ENCODE results near the gene NATD1. TPM values are rescaled to one million over a fixed set of nuclear protein-coding genes. Genes with fewer than 3 reads are reported as not detected.

NATD1 gene
- total and polyA plus RNA-seq, 10 of the 15 experiments (the other 5 are each of a cell fraction or from before 2014, with no cell fraction given) = 0.02 to 0.33 (median 0.15) TPM

GRCh38 chr17:21201298-21201595, 52.0 kb downstream of the NATD1 start:
- CTCF ChIA-PET = no interaction called here
- no peak for FAIRE-seq
- RAD21 ChIA-PET (ENCODE audit: unreplicated experiment) = no interaction called here
- 66% methylated on average over 5 of the region's 5 CpGs for WGBS (ENCODE audit: insufficient coverage, insufficient replicate concordance, low lambda C conversion rate, missing lambda C conversion rate)
- BruUV-seq (replicated peaks) = no TSS peak
- Histone ChIP-seq H3K27me3 (replicated peaks in 1 of 2; ENCODE audit: control insufficient read depth in 2 of 2, insufficient read depth in 2 of 2, low read length in 1 of 2) (no peaks in the 10 kb centered on the region), H3K9me3 (replicated peaks; ENCODE audit: control insufficient read depth, insufficient read depth, low read length) (no peaks in the 10 kb centered on the region), H3K27ac (ENCODE audit: control insufficient read depth, insufficient read depth) (no peak overlapping the region), H4K20me1 (ENCODE audit: control insufficient read depth, insufficient read depth) (peaks cover 19% of the 10 kb centered on the region), H3K79me2 (ENCODE audit: control insufficient read depth, insufficient read depth, low read length) (peaks cover 41% of the 10 kb centered on the region), H3K36me3 (ENCODE audit: control insufficient read depth in 2 of 2, insufficient read depth in 2 of 2, low read length in 1 of 2) (peaks cover 13 to 14% of the 10 kb centered on the region in 2 experiments), H3K4me3 (no peak overlapping the region), H3K4me2 (ENCODE audit: control insufficient read depth, insufficient read depth) (no peak overlapping the region), H3K9ac (ENCODE audit: control insufficient read depth, insufficient read depth, low read length) (no peak overlapping the region), H2AFZ (ENCODE audit: control insufficient read depth, low read depth, low read length) (no peak overlapping the region), H3K4me1 (ENCODE audit: control insufficient read depth, insufficient read depth, low read length) (peaks cover 11% of the 10 kb centered on the region)
- in situ Hi-C loops (cut with MboI) (no loop called here), intact Hi-C loops (cut with micrococcal nuclease; ENCODE audit: unreplicated experiment) (no loop called here)
- SMC1A ChIA-PET (ENCODE audit: uncharacterized antibody, unreplicated experiment) = interaction anchor here (1.3 kb wide), 1 partner anchor 12 kb away, joined by 3 read pairs; no protein-coding TSS in a partner anchor
- ATAC-seq = no peak
- DNase-seq (ENCODE audit: low read depth, low spot score) = no peak
- POLR2A ChIA-PET = interaction anchor here (1.3 kb wide), 1 partner anchor 12 kb away, joined by 4 read pairs; no protein-coding TSS in a partner anchor
- TF ChIP-seq ZBED1 (IDR thresholded peaks at IDR 0.05; ENCODE audit: borderline replicate concordance) (no peak), BMI1 (IDR thresholded peaks at IDR 0.05; ENCODE audit: borderline replicate concordance) (no peak), ZNF274 (IDR thresholded peaks at IDR 0.05; ENCODE audit: insufficient read depth, insufficient read length) (no peak), POLR2AphosphoS2 (IDR thresholded peaks at IDR 0.05; ENCODE audit: low read depth, low read length) (no peak), EED (IDR thresholded peaks at IDR 0.05; ENCODE audit: low read depth) (no peak), ATF3 (IDR thresholded peaks at IDR 0.05; ENCODE audit: borderline replicate concordance, extremely low read depth, low read depth, low read length) (no peak), MAX (IDR thresholded peaks at IDR 0.05; ENCODE audit: low read depth, low read length) (no peak), HDGF (IDR thresholded peaks at IDR 0.05) (no peak), SUZ12 (IDR thresholded peaks at IDR 0.05; ENCODE audit: unreplicated experiment) (no peak), FOXK2 (IDR thresholded peaks at IDR 0.05) (no peak), ZSCAN29 (IDR thresholded peaks at IDR 0.05) (no peak), MTA2 (IDR thresholded peaks at IDR 0.05; ENCODE audit: low read depth) (no peak), JUNB (IDR thresholded peaks at IDR 0.05) (no peak), USF2 (IDR thresholded peaks at IDR 0.05; ENCODE audit: borderline replicate concordance, low read depth, low read length) (no peak)
- TF ChIP-seq, protein P1, sequence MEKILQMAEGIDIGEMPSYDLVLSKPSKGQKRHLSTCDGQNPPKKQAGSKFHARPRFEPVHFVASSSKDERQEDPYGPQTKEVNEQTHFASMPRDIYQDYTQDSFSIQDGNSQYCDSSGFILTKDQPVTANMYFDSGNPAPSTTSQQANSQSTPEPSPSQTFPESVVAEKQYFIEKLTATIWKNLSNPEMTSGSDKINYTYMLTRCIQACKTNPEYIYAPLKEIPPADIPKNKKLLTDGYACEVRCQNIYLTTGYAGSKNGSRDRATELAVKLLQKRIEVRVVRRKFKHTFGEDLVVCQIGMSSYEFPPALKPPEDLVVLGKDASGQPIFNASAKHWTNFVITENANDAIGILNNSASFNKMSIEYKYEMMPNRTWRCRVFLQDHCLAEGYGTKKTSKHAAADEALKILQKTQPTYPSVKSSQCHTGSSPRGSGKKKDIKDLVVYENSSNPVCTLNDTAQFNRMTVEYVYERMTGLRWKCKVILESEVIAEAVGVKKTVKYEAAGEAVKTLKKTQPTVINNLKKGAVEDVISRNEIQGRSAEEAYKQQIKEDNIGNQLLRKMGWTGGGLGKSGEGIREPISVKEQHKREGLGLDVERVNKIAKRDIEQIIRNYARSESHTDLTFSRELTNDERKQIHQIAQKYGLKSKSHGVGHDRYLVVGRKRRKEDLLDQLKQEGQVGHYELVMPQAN (conservative IDR thresholded peaks at IDR 0.05) = no peak
- TF ChIP-seq, protein P2, sequence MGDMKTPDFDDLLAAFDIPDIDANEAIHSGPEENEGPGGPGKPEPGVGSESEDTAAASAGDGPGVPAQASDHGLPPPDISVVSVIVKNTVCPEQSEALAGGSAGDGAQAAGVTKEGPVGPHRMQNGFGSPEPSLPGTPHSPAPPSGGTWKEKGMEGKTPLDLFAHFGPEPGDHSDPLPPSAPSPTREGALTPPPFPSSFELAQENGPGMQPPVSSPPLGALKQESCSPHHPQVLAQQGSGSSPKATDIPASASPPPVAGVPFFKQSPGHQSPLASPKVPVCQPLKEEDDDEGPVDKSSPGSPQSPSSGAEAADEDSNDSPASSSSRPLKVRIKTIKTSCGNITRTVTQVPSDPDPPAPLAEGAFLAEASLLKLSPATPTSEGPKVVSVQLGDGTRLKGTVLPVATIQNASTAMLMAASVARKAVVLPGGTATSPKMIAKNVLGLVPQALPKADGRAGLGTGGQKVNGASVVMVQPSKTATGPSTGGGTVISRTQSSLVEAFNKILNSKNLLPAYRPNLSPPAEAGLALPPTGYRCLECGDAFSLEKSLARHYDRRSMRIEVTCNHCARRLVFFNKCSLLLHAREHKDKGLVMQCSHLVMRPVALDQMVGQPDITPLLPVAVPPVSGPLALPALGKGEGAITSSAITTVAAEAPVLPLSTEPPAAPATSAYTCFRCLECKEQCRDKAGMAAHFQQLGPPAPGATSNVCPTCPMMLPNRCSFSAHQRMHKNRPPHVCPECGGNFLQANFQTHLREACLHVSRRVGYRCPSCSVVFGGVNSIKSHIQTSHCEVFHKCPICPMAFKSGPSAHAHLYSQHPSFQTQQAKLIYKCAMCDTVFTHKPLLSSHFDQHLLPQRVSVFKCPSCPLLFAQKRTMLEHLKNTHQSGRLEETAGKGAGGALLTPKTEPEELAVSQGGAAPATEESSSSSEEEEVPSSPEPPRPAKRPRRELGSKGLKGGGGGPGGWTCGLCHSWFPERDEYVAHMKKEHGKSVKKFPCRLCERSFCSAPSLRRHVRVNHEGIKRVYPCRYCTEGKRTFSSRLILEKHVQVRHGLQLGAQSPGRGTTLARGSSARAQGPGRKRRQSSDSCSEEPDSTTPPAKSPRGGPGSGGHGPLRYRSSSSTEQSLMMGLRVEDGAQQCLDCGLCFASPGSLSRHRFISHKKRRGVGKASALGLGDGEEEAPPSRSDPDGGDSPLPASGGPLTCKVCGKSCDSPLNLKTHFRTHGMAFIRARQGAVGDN (IDR thresholded peaks at IDR 0.05) = no peak
